Tibial nerve (tissue), 3 donors: ENCODE results near the gene MRC1.

ENCODE experiments used
- CTCF ChIP-seq, 5 experiments: fragments of 200-600 bp in 3 of 5; fragments of 450-650 bp in 2 of 5; sonication (generic) in 3 of 5; IDR thresholded peaks; one replicate each; pipeline ENCODE4 v1.5.1; 2016 to 2019; ENCODE audit warnings: antibody characterized with exemption in 5 of 5, mild to moderate bottlenecking in 3 of 5, moderate library complexity in 2 of 5
- POLR2A ChIP-seq, 2 donors: fragments of 450-650 bp; IDR thresholded peaks; one replicate each; pipeline ENCODE4 v1.6.1; 2017; ENCODE audit warnings: antibody characterized with exemption in 2 of 2, mild to moderate bottlenecking in 2 of 2, moderate library complexity in 2 of 2

GRCh38 chr10:17841050-17841449, 31.9 kb downstream of the MRC1 start:
- no peak for TF ChIP-seq CTCF (IDR thresholded peaks at IDR 0.05)
- TF ChIP-seq POLR2A (IDR thresholded peaks at IDR 0.05), result no peak
